Colon (tissue), 2 donors: ENCODE data around the gene VAMP5.

Experiments
- FAIRE-seq: peaks from 2 replicates; lab custom pipeline; 2012; peaks lifted over from hg19 to GRCh38; lab: Jason Lieb, UNC
- donor health status: control.
- donor health status: control.

The VAMP5 gene

GRCh38 chr2:85635636-85636035, 51.4 kb downstream of the VAMP5 start:
- FAIRE-seq, result no peak

- FAIRE-seq, result no peak
Observed at GRCh38 chr2:85642725-85643124, 58.5 kb downstream of the VAMP5 start.
